HL-60 (cell line): ENCODE data around the gene RNASEH2C.
"Not testable (repeated sequence)": the region's sequence is repeated elsewhere in the genome, so short reads cannot be mapped to it uniquely, and the experiment has no call there.

ENCODE experiments used
- DNase-seq, 2 experiments: peaks; one replicate each; pipeline ENCODE4 v3.0.0-alpha.2; 2010 to 2020; ENCODE audit warnings: low read depth in 1 of 2, low spot score in 1 of 2
- H3K27ac ChIP-seq: fragments of 250-450 bp; sonication (Bioruptor Pico); replicated peaks from 2 replicates; pipeline ENCODE4 v1.5.1; 2020; ENCODE audit warnings: mild to moderate bottlenecking, moderate library complexity
- H3K27me3 ChIP-seq: fragments of 250-450 bp; sonication (Bioruptor Pico); 2 replicates; pipeline ENCODE4 v1.5.1; 2021; ENCODE audit warnings: mild to moderate bottlenecking, moderate library complexity; ENCODE audit not compliant: insufficient read depth, poor library complexity, severe bottlenecking
- H3K4me3 ChIP-seq: replicated peaks from 2 replicates; pipeline ENCODE4 v1.5.1; 2011; ENCODE audit warnings: mild to moderate bottlenecking, control low read depth, low read length; ENCODE audit not compliant: insufficient read depth
- GABPA ChIP-seq: IDR thresholded peaks from 2 replicates; pipeline ENCODE4 v1.6.1; 2012; ENCODE audit warnings: low read depth
- POLR2AphosphoS5 ChIP-seq: IDR thresholded peaks from 2 replicates; pipeline ENCODE4 v1.6.1; 2012; ENCODE audit warnings: low read depth
- SPI1 ChIP-seq: IDR thresholded peaks from 2 replicates; pipeline ENCODE4 v1.6.1; 2012; ENCODE audit warnings: low read depth, mild to moderate bottlenecking, borderline replicate concordance
- long read RNA-seq: library from polyadenylated mRNA; unstranded; transcript quantifications from one replicate; pipeline ENCODE4 v2.0.0, GENCODE V29; 2020
- TF ChIP-seq, protein P1 (sequence below): IDR thresholded peaks from one replicate; pipeline ENCODE4 v1.5.1; 2011; ENCODE audit warnings: low read length, control low read depth, inconsistent platforms; ENCODE audit not compliant: insufficient read depth
- TF ChIP-seq, protein P2 (sequence below): IDR thresholded peaks from 2 replicates; pipeline ENCODE4 v1.6.1; 2012; ENCODE audit warnings: low read depth; ENCODE audit not compliant: insufficient replicate concordance

The RNASEH2C gene
- long read RNA-seq, transcript RNASEH2C-201 (4 exons, 2,794 nt), result major isoform, 24 of 58 reads
- long read RNA-seq, transcript RNASEH2C-203 (3 exons, 2,798 nt), result minor isoform, 21 of 58 reads
- long read RNA-seq, partial matches to known transcripts, result 1 of 58 reads
- long read RNA-seq, other reads (novel, unspliced or antisense), result 3 of 58 reads

DNA sequence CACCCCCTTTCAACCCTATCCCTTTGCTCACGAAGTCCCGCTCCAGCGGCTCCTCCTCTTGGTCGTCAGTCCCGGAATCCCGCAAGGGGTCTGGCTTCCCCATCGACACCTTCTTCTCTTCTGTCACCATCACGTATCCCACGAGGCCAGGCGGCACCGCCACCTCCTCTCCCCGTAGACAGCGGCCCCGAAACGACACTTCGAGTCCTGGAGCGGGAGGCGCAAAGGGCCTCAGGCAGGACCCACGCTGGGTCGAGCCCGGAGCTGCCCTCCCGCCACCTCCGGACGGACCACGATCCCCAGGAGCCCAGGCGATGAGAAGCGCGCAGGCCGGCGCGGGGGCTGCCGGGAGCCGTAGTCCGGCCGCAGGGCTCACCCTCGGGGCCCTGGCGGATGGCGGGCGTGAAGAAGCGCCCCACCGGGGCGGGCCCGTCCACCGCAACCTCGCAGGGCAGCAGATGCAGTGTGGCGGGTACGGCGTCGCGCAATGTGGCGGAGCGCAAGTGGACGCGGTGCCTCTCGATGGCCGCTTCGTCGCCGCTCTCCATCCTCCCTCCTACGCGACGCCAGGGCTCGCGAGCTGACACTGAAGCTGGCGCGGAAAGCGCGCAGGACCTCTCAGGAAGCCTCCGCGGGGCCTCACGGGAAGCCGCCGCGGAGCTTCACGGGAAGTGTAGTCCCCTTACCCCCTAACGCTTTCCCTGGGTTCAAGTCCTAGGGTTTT lies at the start of gene RNASEH2C:
Gene RNASEH2C (minus strand): TSS at position 588 of the 724 bp plus-strand sequence. CDS start 40 bp downstream, at position 548.
- TF ChIP-seq POLR2AphosphoS5 (peak; percentile 68), GABPA (peak; percentile 67), SPI1 (peak; percentile 43; the same call in 1 of the 2 replicates)
- TF ChIP-seq, protein P1, sequence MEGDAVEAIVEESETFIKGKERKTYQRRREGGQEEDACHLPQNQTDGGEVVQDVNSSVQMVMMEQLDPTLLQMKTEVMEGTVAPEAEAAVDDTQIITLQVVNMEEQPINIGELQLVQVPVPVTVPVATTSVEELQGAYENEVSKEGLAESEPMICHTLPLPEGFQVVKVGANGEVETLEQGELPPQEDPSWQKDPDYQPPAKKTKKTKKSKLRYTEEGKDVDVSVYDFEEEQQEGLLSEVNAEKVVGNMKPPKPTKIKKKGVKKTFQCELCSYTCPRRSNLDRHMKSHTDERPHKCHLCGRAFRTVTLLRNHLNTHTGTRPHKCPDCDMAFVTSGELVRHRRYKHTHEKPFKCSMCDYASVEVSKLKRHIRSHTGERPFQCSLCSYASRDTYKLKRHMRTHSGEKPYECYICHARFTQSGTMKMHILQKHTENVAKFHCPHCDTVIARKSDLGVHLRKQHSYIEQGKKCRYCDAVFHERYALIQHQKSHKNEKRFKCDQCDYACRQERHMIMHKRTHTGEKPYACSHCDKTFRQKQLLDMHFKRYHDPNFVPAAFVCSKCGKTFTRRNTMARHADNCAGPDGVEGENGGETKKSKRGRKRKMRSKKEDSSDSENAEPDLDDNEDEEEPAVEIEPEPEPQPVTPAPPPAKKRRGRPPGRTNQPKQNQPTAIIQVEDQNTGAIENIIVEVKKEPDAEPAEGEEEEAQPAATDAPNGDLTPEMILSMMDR, result no peak
- TF ChIP-seq, protein P2, sequence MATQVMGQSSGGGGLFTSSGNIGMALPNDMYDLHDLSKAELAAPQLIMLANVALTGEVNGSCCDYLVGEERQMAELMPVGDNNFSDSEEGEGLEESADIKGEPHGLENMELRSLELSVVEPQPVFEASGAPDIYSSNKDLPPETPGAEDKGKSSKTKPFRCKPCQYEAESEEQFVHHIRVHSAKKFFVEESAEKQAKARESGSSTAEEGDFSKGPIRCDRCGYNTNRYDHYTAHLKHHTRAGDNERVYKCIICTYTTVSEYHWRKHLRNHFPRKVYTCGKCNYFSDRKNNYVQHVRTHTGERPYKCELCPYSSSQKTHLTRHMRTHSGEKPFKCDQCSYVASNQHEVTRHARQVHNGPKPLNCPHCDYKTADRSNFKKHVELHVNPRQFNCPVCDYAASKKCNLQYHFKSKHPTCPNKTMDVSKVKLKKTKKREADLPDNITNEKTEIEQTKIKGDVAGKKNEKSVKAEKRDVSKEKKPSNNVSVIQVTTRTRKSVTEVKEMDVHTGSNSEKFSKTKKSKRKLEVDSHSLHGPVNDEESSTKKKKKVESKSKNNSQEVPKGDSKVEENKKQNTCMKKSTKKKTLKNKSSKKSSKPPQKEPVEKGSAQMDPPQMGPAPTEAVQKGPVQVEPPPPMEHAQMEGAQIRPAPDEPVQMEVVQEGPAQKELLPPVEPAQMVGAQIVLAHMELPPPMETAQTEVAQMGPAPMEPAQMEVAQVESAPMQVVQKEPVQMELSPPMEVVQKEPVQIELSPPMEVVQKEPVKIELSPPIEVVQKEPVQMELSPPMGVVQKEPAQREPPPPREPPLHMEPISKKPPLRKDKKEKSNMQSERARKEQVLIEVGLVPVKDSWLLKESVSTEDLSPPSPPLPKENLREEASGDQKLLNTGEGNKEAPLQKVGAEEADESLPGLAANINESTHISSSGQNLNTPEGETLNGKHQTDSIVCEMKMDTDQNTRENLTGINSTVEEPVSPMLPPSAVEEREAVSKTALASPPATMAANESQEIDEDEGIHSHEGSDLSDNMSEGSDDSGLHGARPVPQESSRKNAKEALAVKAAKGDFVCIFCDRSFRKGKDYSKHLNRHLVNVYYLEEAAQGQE, result no peak
- H3K27ac ChIP-seq, result peak within 1 kb of the TSS; percentile 76
- H3K27me3 ChIP-seq, result no peaks in the 10 kb centered on the region
- H3K4me3 ChIP-seq, result peak within 1 kb of the TSS; percentile 72
- DNase-seq, result peak; percentile 75 to 85

GRCh38 chr11:65767806-65768205 lies 47.2 kb upstream of the RNASEH2C start:
- DNase-seq, result not testable (repeated sequence)
- H3K27ac ChIP-seq, result peak overlapping the region; percentile 76

DNA sequence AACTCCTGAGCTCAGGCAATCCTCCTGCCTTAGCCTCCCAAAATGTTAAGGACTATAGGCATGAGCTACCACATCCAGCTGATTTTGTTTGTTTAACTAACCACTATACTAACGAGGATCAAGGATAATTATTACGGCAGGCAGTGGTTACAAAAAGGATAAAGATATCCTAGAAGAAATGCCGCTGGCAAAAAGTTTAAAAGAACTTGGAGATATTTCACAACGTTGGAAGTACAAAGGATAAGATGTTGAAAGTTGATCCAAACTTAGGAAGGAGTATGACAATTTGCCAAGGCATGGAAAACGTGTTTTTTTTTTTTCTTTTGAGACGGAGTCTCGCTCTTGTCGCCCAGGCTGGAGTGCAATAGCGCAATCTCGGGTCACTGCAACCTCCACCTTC lies 46.8 kb upstream of the RNASEH2C start:
- TF ChIP-seq SPI1 (no peak), POLR2AphosphoS5 (no peak), GABPA (no peak)
- TF ChIP-seq, protein P1, result no peak
- TF ChIP-seq, protein P2, result no peak
- DNase-seq, result no peak
- Histone ChIP-seq H3K27ac (peak overlapping the region; percentile 76), H3K27me3 (no peaks in the 10 kb centered on the region), H3K4me3 (no peak overlapping the region)

More at GRCh38 chr11:65767806-65768205, 47.2 kb upstream of the RNASEH2C start:
- H3K27me3 ChIP-seq, H3K4me3 ChIP-seq: not testable (repeated sequence)

- peak overlapping the region; percentile 76 for H3K27ac ChIP-seq
- H3K4me3 ChIP-seq, result no peak overlapping the region
- no peaks in the 10 kb centered on the region for H3K27me3 ChIP-seq
- peak; percentile 78 to 84 for DNase-seq
- TF ChIP-seq, protein P1, result no peak
- TF ChIP-seq, protein P2, result no peak
- TF ChIP-seq POLR2AphosphoS5, result peak; percentile 58; the same call in 1 of the 2 replicates
- TF ChIP-seq GABPA, result no peak; the same call in 1 of the 2 replicates
- TF ChIP-seq SPI1, result no peak
Observed at GRCh38 chr11:65766535-65766934, 45.9 kb upstream of the RNASEH2C start.
